Activated T-helper 9 cell treated with anti-CD3 and anti-CD28 coated beads, Interleukin-2, amount 50 U/mL, for 16 hours (primary cell): ENCODE measurements around the gene ATG4B.

Experiments
- DNase-seq: peaks from one replicate; pipeline ENCODE4 v3.0.0-alpha.2; 2020; ENCODE audit warnings: low read depth

The ATG4B gene

DNA sequence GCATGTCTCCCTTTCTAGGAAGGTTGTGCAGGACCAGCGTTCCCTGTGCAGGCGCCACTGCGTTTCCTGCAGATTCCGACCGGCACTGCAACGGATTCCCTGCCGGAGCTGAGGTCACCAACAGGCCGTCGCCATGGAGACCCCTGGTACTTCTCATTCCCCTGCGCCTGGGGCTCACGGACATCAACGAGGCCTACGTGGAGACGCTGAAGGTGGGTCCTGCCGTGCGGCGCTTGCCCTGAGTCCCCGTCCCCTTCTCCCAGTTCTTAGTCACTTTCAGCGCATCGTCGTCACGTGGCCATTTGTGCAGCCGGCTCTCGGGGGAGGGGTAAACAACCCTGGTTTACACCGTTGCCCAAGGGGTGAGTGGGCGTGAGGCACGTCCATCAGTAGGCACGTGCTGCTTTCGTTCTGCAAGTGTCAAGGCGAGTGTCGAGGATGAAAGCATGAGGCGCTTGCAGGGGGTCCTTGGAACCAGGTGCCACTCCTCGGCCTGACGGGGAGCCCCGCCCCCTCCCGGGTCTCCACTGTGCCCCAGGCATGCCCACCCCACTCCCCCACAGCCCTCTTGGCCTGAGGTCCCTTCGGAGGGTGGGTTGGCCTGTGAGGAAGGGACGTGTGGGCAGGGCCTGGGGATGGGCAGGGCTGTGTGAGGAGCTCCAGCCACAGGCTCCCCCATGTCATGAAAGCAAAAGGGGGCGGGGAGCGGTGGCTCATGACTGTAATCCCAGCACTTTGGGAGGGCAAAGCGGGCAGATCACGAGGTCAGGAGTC lies 29.3 kb downstream of the ATG4B start:
- DNase-seq = no peak

DNA sequence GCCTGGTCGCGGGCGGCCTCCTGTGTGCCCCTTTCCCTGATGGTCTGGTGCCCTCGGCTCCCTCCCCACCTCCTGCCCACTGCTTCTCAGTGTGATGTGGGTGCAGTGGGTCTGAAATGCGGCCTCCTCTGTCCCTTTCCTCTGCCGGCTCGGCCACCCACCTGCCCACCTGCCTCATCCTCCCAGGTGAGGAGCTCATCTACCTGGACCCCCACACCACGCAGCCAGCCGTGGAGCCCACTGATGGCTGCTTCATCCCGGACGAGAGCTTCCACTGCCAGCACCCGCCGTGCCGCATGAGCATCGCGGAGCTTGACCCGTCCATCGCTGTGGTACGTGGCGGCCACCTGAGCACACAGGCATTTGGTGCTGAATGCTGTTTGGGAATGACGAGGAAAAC lies 30.9 kb downstream of the ATG4B start:
- no peak for DNase-seq

DNA sequence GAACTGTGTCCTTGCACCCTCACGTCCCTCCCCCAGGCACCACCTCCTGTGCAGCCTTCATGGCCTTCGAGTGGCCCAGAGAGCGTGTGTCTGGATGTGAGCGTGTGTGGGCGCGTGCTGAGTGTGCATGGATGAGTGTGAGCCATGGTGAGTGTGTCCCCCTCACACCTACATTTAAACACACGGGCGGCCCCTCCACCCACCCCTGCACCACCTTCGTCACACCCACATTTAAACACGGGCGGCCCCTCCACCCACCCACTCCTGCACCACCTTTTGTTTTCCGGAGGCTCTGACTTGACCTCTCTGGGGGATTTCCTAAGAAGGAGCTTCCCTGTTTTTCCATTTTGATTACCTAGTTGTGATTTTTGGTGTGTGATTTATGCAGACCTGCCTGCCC lies 31.3 kb downstream of the ATG4B start:
- no peak for DNase-seq

DNA sequence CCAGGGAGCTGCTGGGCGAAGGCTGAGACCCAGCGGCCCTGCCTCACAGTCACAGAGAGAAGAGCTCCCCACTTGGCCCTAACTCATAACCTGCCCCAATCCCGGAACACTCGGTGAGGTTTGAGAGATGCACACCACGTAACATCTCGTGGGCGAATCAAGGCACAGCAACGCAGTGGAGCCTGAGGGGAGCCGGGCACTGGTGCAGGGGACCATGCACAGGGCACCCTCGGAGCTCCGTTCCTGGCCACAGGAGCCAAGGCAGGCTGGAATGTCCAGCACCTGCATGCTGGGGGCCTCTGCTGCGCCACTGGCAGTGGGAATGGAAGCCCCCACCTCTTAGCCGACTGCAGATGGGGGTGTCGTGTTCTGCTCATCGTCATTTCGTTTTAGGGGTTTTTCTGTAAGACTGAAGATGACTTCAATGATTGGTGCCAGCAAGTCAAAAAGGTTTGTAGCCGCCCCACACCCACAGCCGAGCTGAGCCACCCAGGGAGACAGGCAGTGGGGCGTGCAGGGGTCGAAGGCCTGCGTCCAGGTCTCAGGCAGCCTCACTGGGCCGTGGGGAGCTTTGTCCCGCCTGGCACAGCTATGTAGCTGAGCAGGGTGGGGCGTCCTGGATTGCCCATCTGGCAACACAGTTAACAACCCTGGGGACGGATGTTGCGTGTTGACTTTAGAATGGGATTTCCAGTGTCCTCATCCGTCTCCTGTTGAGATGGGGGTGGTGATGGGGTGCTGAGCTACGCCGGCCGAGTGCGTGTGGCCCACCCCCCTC lies 33.0 kb downstream of the ATG4B start:
- DNase-seq = no peak

DNA sequence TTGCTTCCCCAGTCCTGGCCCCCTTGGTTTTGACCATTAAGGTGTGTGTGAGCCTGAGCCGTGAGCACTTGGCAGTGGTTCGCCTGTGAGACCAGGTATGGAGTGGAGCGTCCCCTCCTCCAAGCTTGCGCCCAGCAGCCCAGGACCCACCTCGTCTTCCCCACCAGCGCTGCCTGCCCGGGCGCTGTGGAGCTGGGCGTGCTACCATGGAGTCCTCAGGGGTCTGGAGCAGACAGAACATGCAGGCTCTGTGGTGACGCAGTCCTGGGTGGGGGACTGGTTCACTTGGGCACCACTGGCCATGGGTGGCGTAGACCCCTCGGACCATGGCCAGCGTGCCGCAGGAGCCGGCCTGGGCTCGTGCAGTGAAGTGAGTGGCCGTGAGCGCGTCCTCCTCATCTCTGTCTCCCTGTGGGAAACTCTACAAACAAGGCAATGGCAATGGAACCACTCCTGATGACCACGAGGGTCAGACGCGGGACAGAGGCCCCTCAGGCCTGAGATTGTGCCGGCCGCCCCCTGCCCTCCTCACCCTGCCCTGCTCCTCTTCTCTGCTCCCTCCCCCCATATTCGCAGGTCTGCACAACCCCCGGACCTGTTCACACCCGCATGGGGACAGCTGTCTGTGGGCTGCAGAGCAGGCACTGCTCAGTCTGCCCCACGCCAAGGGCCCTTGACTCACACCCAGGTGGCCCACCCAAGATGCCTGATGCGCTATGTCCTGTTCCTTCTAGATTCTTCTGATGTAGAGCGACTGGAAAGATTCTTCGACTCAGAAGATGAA lies 34.2 kb downstream of the ATG4B start:
- DNase-seq = no peak

DNA sequence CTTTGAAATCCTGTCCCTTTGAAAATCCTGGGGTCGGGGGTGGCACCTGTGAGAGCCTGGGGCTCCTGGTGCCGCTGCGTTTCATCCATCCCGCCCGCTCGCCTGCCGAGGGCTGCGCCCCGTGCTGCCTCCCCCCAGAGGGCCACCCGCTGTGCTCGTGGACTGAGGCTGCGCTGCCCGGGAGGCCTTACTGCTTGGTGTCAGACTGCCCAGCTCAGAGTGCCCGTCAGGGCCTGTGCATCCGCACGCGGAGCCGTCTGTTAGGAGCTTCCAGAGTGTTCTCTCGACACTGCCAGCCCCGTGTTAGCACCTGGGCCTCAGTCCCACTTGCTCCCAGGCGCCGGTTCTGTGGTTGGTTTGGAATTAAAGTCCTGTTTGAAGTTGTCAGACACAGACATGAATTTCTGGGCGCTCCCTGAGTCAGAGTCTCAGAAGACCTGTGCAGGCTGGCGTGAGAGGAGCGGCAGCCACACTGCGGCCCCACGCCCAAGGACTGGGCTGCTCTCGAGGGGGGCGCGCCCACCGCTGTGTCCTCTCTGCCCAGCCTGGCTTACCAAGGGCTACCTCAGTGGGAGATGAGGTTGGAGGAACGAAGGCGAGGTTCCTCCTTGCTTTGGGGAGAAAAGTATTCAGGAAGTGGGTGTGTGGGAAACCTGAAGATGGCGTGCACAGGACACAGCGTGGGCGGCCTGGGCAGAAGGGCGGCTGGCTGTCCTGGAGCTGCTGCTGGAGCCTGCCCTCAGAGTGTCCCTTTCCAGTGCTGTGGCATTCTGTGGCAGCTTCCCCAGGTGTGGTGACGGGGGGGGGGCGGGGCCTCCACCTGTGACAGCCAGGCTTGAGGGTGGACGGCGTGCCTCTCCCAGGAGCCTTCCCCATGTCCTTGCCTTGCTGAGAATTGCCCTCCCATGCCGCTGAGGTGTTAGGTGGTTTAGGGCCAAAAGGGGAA lies 35.0 kb downstream of the ATG4B start:
- DNase-seq = no peak

DNA sequence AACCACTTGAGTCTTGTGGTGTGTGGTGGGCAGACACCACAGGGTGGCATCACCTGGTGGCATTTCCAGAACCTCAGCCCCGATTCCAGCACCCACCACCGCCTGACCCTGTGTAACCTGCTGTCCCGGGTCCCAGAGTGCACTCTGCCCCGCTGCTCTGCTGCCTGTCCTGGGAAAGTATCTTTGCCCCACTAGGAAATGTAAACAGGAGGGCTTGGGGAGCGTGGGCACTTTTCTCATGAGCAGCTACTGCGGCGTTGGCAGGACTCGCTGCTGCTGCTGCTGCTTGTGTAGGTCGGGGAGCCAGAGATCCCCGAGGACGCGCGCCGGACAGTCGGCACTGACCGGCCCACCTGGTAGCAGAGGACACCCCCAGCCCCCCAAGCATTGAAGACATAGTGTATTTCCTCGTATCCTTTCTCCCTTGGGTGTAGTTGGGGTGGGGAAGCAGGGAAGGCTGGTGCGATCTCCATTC lies 35.7 kb downstream of the ATG4B start:
- DNase-seq = no peak

DNA sequence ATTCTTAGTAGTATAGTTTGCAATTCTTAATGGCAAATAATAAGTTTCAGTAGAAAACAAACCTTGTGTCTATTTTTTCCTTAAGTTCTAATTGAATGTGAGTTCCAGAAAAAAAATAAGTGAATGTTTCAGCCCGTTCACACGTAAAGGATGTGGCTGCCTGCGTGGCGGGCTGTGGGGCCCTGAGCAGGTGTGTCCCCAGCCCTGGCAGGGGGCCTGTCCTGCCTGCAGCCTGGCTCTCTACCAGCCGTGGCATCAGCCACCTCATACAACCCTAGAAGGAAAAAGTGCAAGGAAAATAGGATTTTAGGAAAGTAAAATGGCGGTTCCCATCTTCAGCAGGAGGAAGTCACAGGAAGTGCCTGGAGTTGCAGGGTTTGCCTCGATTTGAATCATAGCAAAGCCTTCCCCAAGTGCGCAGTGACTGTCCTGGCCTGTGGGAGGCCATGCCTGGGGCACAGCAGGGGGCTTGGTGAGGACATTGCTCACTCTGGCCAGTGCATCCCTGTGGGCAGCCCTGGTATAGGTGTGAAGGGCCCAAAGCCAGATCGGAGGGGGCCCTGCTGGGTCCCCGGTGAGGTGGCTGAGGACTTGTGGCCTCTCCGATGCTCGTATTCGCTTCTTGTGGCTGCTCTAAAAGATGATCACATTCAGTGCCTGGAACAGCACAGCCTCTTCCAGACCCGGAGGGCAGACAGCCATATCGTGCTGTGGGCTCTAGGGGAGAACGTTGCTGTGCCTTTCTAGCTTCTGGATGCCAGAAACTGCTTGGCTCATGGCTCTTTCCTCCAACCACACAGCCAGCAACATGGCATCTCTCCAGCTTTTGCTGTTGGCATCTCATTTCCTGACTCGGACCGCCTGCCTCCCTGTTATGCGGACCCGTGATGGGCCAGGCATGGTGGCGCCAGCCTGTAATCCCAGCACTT lies 36.6 kb downstream of the ATG4B start:
- DNase-seq = no peak

DNA sequence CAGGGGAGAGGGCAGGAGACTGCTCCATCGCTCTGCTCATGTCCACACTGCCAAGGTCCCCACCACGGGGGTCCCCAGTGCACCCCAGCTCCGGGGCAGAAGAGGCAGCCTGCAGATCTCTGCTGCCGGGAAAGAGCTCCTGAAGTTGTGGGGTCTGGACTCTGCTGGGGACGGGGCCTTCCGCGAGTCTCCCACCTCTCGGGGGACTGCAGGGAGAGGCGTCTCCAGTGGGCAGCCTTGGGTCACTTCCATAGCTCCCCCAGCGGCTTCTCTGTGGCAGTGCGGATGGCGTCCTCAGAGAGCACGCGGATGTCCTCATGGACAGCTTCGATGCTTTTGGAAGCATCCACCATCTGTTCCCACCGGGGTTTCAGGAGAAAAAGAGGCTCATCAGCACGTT lies 38.4 kb downstream of the ATG4B start:
- no peak for DNase-seq

DNA sequence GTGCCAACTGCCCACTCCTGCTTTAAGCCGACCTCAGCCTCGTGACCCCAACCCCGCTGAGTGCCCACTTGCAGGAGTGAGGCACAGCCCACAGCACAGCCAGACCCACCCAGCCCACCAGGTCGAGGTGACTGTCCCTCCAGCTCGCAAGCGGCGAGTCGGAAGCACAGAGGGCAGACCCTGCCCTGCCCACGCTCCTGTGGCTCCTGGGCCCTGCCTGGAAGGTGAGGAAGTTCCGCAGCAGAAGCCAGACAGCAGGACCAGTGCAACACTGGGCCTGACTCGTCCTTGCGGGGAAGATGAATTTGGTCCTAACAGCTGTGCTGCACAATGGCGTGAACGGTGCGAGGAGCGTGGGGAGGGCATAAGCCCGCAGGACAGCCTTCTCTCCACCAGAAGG lies 39.2 kb downstream of the ATG4B start:
- no peak for DNase-seq

DNA sequence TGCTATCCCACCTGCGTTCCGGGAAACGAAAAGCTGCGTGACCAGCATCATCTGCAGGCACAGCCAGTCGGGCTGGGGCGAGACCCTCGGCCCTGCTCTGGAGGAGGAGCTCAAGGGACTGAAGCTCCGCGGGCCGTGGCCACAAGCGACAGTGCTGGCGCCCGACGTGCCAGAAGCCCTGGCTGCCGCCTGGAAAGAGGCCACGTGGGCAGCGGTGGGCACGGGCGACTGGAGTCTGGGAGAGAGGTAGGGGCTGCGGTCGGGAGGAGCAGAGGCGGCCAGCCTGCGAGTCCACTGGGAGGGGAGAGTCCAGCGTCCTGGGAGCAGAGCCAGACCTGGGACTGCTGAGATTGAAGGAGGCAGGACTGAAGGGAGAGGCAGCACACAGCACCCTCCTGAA lies 39.9 kb downstream of the ATG4B start:
- DNase-seq = no peak

DNA sequence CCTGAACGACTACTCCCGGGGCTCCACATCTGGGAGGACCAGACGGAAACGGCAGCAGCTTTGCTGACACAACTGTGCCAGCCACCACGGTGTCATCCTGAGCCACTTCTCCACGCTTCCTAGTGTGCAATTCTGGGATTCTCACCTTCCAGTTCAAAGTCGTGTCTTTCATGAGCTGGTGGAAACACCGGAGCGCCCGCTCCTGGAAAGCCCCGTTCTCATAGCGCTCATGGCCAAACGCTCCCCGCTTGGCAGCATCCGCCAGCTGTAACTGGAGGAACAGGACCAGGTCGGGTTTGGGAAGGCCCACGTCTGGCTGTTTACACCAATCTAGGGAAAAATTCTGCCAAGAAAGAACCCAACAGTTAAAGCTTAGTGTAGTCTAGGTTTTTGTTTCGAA lies 40.8 kb downstream of the ATG4B start:
- no peak for DNase-seq

DNA sequence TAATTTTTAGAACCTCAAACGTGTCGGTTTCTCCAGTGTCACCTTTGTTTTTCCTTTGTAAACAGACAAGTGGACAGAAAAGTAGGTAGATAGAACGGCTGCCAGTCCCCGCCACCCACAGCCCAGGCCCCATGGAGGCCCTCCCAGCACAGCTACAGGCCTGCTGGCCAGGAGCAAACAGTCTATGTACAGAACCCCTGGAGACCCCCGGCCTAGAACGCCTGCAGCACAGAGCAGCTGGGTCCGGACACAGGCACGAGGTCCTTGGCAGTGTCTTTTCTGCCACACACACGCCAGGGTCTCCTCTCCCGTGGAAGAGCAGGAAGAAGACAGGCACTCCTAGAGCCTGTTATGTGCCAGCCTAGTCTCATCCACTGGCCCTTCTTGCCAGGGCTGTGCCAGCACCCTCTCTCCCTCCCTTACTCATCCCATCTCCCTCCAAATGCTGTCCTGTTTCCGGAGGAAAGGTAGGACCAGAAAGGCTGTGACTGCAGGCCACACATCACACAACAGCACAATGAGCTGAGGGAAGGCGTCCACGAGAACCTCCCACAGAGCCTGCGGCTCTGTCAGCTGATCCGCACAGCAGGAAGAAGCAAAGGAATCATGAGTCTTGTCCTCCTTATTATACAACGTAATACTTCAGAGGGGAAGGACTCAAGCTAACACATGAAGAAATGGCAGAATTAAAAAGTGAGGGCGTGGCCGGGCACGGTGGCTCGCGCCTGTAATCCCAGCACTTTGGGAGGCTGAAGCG lies 41.5 kb downstream of the ATG4B start:
- DNase-seq = no peak

DNA sequence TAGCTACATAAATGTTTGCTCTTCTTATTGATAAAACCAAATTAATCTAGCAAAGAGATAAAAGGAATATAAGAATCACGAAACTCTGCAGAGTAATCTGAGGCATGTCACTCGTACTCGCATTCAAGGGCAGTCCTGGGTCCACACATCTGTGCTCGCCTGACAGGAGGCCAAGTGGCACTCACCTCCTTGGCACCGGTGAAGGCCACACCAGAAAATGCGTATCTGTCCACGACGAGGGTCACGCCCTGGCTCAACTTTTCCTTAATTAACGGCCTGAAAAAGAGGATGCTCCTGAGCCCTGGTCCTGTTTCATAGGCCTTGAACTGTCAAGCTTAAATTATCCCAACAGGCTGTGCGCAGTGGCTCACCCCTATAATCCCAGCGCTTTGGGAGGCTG lies 42.6 kb downstream of the ATG4B start:
- DNase-seq = no peak

DNA sequence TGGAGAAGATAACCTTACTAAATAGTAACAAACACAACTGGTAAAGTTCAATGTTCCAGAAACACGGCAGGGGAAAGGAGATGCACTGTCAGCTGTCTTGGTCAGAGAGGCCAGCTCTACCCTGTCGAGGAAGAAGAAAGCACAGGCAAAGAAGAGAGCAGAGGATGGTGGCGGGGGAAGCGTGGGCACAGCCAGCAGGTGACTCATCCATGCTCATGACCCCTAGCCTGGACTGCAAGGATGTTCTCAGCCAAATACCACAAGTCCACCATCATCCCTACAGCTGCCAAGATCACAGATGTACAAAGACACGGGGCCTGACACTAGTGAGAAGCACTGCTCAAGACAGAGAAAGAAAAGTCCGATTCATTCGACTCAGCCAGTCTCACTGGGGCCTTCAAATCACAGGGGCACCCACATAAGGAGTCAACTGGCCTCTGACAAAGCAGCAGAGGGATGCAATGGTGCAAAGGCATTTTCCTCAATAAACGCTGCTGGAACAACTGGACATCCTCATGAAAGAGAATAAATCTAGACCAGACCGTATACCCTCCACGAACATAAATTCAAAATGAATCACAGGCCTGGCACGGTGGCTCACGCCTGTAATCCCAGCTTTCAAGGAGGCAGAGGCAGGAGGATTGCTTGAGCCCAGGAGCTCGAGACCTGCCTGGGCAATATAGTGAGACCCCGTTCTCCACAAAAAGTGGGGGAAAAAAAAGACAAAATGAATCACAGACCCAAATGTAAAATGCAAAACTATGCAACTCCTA lies 43.5 kb downstream of the ATG4B start:
- no peak for DNase-seq

DNA sequence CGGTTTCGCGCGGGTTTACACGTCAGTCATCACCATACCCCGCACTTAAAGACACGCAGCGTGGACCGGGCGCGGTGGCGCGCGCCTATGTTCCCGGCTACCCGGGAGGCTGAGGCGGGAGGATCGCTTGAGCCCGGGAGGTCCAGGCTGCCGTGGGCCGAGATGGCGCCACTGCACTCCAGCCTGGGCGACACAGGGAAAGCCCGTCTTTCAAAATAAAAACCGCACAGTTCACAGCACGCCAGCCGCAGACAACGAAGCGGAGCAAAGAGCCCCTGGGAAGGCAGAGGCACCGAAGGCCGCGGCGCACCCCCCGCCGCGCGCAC lies 48.8 kb downstream of the ATG4B start:
- no peak for DNase-seq

DNA sequence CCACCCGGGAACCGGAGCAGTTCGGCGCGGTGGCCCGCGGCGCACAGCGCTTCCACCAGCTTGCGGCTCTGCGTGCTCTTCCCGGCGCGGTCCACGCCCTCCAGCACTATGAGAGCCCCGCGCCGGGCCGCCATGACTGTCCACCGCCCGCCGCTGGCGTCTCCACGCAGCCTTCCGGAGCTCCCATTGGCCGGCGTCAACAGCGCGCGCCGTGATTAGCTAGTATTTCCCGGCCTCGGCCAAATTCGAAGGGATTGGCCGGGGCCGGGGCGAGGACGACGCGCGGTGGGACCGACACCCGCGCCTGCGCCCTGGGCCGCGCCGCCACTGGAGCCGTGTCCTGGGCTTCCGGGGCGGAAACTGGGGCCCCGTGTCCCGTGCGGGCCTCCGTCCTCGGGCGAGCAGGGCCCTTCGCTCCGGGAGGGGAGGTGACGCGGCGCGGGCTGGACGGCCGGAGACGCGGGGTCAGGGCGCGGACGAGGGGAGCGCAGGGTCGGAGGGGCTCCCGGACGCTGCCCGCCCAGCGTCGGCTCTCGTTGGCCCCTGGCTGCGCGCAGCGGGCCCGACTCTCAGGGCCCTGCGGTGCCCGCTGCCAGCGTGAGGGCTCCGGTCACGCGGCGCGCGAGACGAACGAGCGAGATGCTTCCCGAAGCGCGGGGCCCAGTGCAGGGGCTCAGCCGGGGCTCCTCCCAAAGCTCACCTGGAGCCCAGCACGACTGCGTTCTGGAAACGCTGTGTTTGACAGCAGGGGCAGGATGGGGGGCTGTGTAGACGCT lies 49.3 kb downstream of the ATG4B start, which contains the start of gene DTYMK:
Gene DTYMK, minus strand, starts transcription at position 166 of the 776 bp plus-strand sequence. Its CDS starts 32 bp downstream, at position 134.
- peak; percentile 93 for DNase-seq

DNA sequence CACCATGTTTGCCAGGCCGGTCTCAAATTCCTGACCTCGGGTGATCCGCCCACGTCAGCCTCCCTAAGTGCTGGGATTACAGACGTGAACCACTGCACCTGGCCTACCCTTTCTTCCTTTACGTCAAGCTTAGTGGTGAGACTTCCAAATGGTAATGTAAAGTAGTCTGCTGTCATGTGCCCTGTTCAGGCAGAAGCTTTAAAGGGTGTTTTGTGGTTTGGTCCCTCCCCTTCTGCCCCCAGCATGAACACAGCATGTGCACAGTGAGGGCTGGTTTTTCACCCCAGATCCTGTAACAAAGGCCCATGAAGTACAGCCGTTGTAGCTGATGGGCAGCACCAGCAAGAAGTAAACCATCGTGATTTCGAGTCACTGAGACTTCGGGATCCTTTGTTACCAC lies 51.8 kb downstream of the ATG4B start:
- no peak for DNase-seq
